C4-2B (cell line): ENCODE measurements around the gene PIAS1.

Experiments used
- CTCF ChIP-seq: fragments of 450-650 bp; conservative IDR thresholded peaks from 2 replicates; pipeline ENCODE4 v1.5.1; 2017; ENCODE audit warnings: mild to moderate bottlenecking
- ZFX ChIP-seq: fragments of 450-650 bp; IDR thresholded peaks from 2 replicates; pipeline ENCODE4 v1.6.1; 2017

GRCh38 chr15:68012911-68013310 is 41.2 kb upstream of the PIAS1 start:
- no peak for TF ChIP-seq CTCF
- no peak for TF ChIP-seq ZFX
